GOT3 (cell line): Measurements from ENCODE around the gene ELAVL4.

Source experiments
- DNase-seq: peaks from one replicate; lab custom pipeline; 2025; ENCODE audit warnings: mixed read lengths; lab: John Stamatoyannopoulos, UW

The ELAVL4 gene

GRCh38 chr1:50179639-50180038 lies 70.9 kb downstream of the ELAVL4 start:
- DNase-seq = no peak

GRCh38 chr1:50180367-50180766 lies 71.6 kb downstream of the ELAVL4 start:
- no peak for DNase-seq

DNA sequence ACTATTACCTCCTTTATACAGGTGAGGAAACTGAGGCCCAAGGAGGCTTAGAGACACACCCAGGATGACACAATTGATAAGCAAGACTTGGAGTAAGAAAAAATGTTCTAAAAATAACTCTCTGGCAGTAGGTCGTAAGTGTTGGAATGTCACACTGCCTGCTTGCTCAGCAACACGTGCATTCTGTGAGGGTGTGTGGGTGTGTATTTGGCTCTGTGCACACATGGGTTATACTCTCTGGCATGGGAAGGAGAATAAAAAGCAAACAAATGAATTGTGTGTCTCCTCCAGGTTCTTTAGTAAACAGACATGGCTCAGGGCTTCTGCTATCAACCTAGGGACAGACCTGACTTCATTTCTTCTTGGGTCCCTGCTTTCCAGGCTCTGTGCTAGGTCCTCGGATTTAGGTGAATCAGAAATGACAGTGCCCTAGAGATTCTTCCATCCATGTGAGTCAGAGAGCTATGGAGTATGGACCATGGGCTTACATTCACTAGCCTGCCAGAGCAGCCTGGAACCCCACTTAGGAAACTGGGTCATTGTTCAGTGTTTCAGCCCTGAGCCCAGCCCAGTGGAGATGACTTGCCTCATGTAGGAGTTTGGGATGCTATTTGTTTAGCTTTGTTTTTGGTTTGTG lies 72.4 kb downstream of the ELAVL4 start:
- no peak for DNase-seq

- DNase-seq = no peak
Observed at GRCh38 chr1:50183378-50184133, 74.8 kb downstream of the ELAVL4 start.

DNA sequence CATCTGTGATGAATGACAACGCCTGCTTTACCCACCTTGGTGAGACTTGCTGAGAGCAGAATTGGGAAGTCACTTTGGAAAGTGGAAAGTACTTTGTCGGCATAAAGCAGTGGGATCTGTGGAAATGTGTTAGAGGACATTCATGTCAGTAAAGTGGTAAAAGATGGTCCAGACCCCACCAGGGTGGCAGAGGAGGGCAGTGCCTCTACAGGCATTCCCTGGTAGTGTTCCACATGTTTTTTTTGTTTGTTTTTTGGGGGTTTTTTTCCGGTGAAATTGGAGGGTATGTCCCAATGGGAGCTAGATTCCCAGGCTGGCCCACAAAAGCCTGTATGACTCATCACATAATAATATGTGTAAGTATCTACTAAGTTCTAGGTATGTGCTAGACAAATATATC lies 80.6 kb downstream of the ELAVL4 start:
- no peak for DNase-seq

- no peak for DNase-seq
Observed at GRCh38 chr1:50193002-50193401, 84.3 kb downstream of the ELAVL4 start.

DNA sequence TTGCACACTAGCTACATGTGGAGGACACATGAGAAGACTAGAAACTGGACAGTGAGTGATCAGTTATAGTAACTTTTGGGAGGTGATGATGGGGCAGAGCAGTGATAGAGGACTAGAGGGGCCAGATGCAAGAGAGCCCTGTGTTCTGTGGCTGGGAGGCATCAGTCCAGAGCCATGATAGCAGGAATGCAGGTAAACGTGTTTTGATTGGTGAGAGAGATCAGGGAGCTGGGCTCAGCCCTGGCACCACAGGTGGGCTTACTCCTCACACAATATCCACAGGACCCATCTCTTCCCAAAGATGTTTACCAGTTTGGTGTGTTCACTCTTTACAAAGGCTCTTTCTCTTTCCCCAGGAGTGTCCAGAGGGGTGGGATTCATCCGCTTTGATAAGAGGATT lies 86.5 kb downstream of the ELAVL4 start:
- no peak for DNase-seq

DNA sequence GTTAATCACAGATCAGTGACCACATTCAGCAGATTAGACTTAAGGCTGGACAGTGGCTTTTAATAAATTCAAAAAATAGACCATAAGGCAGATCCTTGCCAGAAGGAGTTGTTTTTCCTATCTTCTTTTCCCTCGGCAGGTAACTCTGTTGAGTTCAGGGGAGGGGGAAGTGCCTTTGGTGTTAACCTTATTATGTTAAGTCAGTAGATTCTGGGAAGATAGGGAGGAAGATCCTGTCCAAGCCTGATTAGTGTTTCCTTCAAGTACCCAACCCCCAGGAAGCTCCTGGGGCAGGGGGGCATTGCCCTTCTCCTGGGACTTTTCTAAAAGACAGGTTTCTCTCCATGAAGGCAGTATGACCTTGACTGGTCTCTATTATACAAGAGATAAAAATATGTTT lies 87.4 kb downstream of the ELAVL4 start:
- no peak for DNase-seq

- no peak for DNase-seq
Observed at GRCh38 chr1:50197216-50197615, 88.5 kb downstream of the ELAVL4 start.

DNA sequence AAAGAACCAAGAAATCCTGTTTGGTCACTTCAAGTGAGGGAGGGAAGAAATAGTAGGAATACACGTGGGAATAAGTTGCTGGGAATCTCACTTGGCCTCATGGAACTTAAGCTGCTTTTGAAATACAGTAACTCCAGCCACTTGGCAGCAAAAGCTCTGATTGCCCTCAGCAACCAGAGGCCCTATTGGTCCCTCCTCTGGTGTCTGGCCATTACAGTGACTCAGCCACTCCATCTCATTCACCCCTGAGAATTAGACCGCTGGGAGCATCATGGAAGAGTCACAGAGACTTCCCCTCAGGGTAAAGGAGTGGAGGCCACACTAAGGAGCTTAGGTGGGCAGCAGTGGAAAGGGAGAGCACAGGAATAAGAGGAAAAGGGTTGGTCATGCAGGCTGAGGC lies 99.6 kb downstream of the ELAVL4 start:
- DNase-seq = no peak

- no peak for DNase-seq
Observed at GRCh38 chr1:50208756-50209155, 100.0 kb downstream of the ELAVL4 start.

GRCh38 chr1:50209749-50210148 lies 101.0 kb downstream of the ELAVL4 start:
- no peak for DNase-seq

- DNase-seq = no peak
Observed at GRCh38 chr1:50213505-50213904, 104.8 kb downstream of the ELAVL4 start.

DNA sequence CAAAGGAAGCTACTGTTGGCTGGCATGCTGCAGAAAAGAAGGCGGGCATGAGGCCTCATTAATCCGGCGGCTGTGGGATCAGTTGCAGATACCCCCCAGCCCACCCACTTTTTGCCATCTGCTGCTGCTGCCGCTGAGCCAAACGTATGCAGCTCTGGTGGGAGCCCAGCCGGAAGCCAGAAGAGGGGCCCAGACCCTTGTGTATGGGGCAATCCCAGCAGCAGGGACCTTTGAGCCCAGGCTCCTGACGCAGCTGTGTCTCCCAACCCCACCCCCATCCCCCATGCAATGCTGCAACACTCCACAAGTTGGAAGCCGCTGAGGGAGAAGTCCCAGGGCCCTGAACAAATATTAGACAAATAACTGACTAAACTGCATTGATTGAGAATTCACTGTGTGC lies 106.0 kb downstream of the ELAVL4 start:
- no peak for DNase-seq

GRCh38 chr1:50218344-50219120 lies 109.8 kb downstream of the ELAVL4 start:
- DNase-seq = no peak

DNA sequence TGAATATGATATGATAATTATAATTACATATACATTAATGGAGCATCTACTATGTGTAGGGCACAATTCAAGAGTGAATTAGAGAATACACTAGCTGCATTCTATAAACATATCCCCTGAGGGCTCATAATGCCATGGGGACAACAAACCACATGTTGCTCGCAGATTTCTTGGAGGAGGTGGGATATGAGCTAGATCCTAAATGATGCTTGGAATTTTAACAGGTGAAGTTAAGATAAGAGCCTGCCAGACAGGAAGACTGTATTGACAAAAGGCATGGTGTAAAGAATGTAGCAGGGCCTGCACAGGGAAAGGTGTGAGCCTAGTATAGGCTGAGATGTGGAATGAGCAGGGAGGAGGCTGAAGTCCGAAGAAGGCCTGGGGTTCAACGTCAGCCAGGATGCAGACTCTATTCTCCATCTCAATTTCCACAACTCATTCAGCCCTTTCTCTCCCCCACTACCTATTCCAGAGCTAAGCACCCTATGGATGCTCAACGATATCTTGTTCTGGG lies 120.2 kb downstream of the ELAVL4 start:
- DNase-seq = no peak

DNA sequence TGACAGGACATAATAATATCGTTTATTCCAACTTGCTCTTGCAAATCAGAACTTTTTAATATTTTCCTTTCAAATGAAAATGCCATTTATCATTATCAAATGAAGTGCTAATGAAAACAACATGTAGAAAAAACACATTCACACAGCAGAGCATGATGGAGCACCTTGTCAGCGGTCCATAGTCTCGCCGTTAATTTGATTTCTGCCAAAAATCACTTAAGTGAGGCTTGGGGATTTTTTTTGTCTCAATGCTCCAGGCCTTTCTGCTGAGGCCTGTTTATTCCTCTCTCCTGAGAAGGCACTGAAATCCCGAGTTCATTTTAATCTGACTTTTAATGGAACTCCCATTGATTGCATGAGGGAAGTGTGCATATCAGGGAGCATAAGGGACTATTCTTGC lies 122.5 kb downstream of the ELAVL4 start:
- DNase-seq = no peak

- DNase-seq = no peak
Observed at GRCh38 chr1:50232336-50232735, 123.6 kb downstream of the ELAVL4 start.

DNA sequence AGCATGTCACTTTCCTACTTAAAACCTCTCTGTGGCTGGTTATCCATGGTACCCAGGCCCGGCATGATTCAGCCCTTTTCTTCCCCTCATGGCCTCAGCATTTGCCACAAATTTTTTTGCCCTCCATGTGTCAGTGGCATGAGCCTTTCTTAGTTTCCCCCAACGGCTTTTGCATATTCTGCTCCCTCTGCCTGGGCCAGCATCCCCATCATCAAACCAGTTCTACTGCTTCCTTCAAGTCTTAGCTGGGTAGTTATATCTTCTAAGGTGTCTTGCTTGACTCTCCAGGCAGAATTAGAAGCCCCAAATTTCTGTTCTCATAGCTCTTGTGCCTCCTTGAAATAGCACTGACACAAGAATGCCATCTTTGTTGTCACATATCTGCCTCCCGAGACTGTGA lies 127.9 kb downstream of the ELAVL4 start:
- DNase-seq = no peak

DNA sequence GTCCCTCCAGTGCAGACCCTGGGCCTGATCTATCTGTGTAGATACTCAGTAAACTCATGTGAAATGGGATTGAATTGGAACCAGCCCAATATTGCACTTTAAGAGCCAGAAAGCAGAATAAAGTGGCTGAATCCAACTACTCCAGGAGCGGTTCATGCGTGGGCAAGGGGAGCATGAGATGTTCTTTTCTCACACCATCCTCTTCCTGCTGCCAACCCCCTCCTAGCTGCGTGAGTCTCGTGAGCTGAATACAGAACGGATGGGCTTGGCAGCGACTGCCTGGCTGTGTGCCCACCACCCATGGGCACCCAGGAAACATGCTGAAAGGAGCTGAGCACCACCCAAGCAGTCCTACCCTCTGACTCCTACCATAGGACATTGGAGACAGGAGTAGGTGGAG lies 128.3 kb downstream of the ELAVL4 start:
- DNase-seq = no peak

DNA sequence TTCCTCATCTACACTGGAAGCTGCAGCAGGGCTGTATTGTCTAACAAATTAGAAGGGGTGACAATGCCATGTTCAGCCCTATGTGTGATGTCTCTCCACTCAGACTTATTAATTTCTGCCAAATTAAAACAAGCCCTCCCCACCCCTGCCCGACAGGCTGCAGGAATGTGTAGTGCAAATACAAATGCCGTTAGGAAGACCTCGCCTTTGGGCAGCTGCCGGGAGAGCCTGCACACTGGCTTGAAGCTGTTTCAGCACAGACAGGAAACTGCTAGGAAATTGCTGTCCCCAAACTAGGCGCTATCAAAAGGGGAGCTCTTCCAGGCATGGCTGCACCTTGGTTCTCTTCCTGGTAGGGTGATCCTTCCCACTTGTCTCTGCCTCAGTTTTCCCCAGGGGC lies 135.2 kb downstream of the ELAVL4 start:
- DNase-seq = no peak

DNA sequence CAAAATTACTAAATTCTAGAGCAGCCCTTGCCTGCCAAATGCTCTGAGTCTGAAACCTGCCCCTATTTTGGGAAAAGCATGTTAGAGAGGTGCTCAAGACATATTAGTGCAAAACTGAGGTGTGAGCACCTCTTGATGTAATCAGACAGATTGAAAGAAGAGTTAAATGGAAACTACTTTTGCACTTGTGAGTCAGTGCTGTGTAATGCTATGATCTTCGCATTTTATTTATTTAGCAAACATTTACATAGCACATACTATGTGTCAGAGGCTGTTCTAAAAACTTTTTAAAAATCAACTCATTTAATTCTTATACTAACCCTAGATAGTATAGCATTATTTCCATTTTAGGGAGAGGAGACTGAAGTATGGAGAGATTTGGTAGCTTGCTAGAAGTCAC lies 138.1 kb downstream of the ELAVL4 start:
- DNase-seq = no peak

DNA sequence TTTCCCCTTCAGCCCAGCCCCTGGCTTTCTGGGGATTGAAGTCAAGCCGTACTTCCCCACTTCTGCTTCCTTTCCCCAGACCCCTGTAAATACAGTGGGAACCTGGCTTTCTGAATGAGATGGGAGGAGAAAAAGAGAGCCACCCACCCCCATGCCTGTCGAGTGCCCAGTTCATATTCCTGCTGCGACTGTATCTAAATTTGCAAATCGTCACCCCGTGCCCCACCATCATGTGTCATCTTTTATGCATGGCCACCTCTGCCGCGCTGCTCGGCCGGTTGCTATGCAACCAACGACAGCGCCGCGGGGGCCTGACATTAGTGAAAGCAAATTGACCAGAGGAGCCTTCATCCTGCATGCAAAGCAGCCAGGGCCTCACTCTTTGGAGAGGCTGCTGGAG lies 143.0 kb downstream of the ELAVL4 start:
- DNase-seq = no peak
